Measurements from ENCODE around the gene TRIM63. TPM values are rescaled to one million over a fixed set of nuclear protein-coding genes. Genes with fewer than 3 reads are reported as not detected.
A peak's percentile ranks its signal among the peaks of the same experiment; 100 is the strongest.

Gene TRIM63
- total RNA-seq (2022) (not detected in 2 replicates), Bru-seq, nascent RNA (percentile 5 among the genes with signal in this experiment), BruChase-seq, experiment 1, labeled RNA remaining after a 2-hour chase (percentile 15 among the genes with signal in this experiment), BruChase-seq, experiment 2, labeled RNA remaining after a 6-hour chase (percentile 17 among the genes with signal in this experiment)
- long read RNA-seq, result 0 reads

DNA sequence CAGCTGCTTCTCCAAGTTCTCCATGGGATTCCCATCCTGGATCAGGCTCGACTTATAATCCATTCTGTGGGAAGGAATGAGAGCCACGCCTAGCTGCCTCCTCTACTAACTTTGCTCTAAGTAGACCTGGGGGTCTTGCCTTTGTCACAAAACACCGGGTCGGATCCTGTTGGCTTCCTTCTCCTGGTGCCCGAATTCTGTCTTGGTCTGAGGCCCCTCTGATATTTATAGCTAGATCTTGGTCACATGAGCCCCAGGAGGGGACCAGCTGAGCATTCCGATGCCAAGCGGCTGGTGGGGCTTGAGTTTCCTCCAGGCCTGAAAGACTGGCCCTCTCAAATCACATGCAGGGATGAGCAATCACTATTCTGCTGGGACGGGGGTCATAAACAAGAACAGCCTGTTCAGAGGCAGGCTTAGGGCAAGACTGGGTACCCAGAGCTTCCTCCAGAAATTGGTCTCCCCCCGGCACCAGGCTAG is at the start of gene TRIM63:
TRIM63 (minus strand) TSS at position 199 of the 480 bp plus-strand sequence; CDS start at position 63, 136 bp downstream.
- Mint-ChIP-seq H3K27ac (ENCODE audit: unreplicated experiment) (no peak within 1 kb of the TSS), H3K27me3 (ENCODE audit: insufficient read depth, unreplicated experiment) (no peaks in the 10 kb centered on the region), H3K4me3 (ENCODE audit: unreplicated experiment) (no peak within 1 kb of the TSS), H3K4me1 (ENCODE audit: low read depth, unreplicated experiment) (peaks cover 13% of the 10 kb centered on the region), H3K9me3 (ENCODE audit: unreplicated experiment) (no peaks in the 10 kb centered on the region), H3K36me3 (ENCODE audit: insufficient read depth, unreplicated experiment) (no peaks in the 10 kb centered on the region)
- no peaks in the 10 kb centered on the region for H3K27me3 ChIP-seq (replicated peaks; ENCODE audit: control insufficient read depth, insufficient read depth, low read length)
- H3K36me3 ChIP-seq (ENCODE audit: control insufficient read depth, insufficient read depth, low read length), result no peaks in the 10 kb centered on the region
- H3K4me1 ChIP-seq, result 0 out of 2 replicates have a peak, but pooled peaks cover 9% of the 10 kb centered on the region
- H3K4me3 ChIP-seq (ENCODE audit: low read depth, low read length), result no peak within 1 kb of the TSS
- intact Hi-C loops (cut with micrococcal nuclease; ENCODE audit: unreplicated experiment), result no loop called here
- no peaks in the 10 kb centered on the region for H3K9me3 ChIP-seq
- ChIA-PET CTCF (interaction anchor here (0.5 kb wide), 1 partner anchor 377 kb away, joined by 4 read pairs; no protein-coding TSS in a partner anchor), POLR2A (no interaction called here)
- BruUV-seq (replicated peaks), result no TSS peak
- TF ChIP-seq, protein P1, sequence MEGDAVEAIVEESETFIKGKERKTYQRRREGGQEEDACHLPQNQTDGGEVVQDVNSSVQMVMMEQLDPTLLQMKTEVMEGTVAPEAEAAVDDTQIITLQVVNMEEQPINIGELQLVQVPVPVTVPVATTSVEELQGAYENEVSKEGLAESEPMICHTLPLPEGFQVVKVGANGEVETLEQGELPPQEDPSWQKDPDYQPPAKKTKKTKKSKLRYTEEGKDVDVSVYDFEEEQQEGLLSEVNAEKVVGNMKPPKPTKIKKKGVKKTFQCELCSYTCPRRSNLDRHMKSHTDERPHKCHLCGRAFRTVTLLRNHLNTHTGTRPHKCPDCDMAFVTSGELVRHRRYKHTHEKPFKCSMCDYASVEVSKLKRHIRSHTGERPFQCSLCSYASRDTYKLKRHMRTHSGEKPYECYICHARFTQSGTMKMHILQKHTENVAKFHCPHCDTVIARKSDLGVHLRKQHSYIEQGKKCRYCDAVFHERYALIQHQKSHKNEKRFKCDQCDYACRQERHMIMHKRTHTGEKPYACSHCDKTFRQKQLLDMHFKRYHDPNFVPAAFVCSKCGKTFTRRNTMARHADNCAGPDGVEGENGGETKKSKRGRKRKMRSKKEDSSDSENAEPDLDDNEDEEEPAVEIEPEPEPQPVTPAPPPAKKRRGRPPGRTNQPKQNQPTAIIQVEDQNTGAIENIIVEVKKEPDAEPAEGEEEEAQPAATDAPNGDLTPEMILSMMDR (IDR thresholded peaks at IDR 0.05; ENCODE audit: insufficient read depth in 1 of 2, low read depth in 1 of 2, low read length in 1 of 2, severe bottlenecking in 1 of 2, unreplicated experiment in 1 of 2), result no peak
- no peak for DNase-seq

DNA sequence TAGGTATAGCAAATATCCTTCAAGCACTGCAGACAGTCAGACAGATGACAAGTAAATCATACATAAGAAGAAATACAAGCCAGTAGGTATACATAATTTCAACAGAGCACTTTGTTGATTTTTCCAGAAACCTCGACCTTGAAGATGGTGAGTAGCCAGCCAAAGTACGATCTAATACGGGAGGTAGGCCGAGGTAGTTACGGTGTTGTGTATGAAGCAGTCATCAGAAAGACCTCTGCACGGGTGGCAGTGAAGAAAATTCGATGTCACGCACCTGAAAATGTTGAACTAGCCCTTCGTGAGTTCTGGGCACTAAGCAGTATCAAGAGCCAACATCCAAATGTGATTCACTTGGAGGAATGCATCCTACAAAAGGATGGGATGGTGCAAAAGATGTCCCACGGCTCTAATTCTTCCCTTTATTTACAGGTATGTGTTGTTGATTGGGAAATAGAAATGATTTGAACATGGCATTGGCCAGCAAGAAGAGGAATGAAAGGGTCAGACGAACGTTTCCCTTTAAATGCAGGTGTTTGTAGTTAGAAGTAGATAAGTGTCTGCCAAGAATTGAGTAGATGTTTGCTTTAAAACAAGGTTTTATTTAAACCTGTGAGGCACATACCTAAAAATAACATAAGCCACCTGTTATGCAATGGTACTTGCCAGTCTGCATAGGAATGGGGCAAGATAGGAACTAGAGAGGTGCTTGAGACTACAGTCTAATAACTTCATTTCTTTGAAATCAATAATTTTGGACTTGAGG is 46.9 kb upstream of the TRIM63 start:
- ChIA-PET CTCF (no interaction called here), POLR2A (no interaction called here)
- Mint-ChIP-seq H3K9me3 (ENCODE audit: unreplicated experiment) (no peaks in the 10 kb centered on the region), H3K36me3 (ENCODE audit: insufficient read depth, unreplicated experiment) (peaks cover 14% of the 10 kb centered on the region), H3K27me3 (ENCODE audit: insufficient read depth, unreplicated experiment) (no peaks in the 10 kb centered on the region), H3K4me3 (ENCODE audit: unreplicated experiment) (no peak overlapping the region), H3K27ac (ENCODE audit: unreplicated experiment) (no peak overlapping the region), H3K4me1 (ENCODE audit: low read depth, unreplicated experiment) (no peaks in the 10 kb centered on the region)
- intact Hi-C loops (cut with micrococcal nuclease; ENCODE audit: unreplicated experiment), result no loop called here
- no peaks in the 10 kb centered on the region; the same call in 1 of the 2 replicates for H3K4me1 ChIP-seq
- BruUV-seq (replicated peaks), result no TSS peak
- TF ChIP-seq, protein P1 (IDR thresholded peaks at IDR 0.05; ENCODE audit: insufficient read depth in 1 of 2, low read depth in 1 of 2, low read length in 1 of 2, severe bottlenecking in 1 of 2, unreplicated experiment in 1 of 2), result no peak
- H3K36me3 ChIP-seq (ENCODE audit: control insufficient read depth, insufficient read depth, low read length), result no peaks in the 10 kb centered on the region
- H3K27me3 ChIP-seq (replicated peaks; ENCODE audit: control insufficient read depth, insufficient read depth, low read length), result no peaks in the 10 kb centered on the region
- H3K9me3 ChIP-seq, result no peaks in the 10 kb centered on the region
- no peak overlapping the region for H3K4me3 ChIP-seq (ENCODE audit: low read depth, low read length)
- DNase-seq, result no peak

DNA sequence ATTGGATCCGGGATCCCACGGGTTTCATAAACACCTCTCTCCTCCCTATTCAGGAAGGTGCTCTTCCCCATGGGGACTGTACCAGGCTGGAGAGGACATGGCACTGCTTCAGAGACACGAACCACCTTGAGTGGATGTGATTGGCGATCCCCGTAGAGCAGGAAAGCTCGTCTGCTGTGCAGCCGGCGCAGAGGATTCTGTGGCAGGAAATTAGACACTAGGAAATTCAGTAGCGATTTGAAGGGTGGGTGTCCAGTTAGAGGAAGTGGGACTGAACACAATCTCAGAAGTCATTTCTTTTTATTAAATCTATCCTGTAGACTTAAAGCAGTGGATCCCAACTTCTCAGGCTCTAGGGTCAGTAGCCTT is 45.0 kb upstream of the TRIM63 start:
- Mint-ChIP-seq H3K4me3 (ENCODE audit: unreplicated experiment) (peak overlapping the region; percentile 90), H3K27ac (ENCODE audit: unreplicated experiment) (peak overlapping the region; percentile 76), H3K4me1 (ENCODE audit: low read depth, unreplicated experiment) (no peaks in the 10 kb centered on the region), H3K36me3 (ENCODE audit: insufficient read depth, unreplicated experiment) (peaks cover 6% of the 10 kb centered on the region), H3K27me3 (ENCODE audit: insufficient read depth, unreplicated experiment) (no peaks in the 10 kb centered on the region), H3K9me3 (ENCODE audit: unreplicated experiment) (no peaks in the 10 kb centered on the region)
- Histone ChIP-seq H3K9me3 (no peaks in the 10 kb centered on the region), H3K27me3 (replicated peaks; ENCODE audit: control insufficient read depth, insufficient read depth, low read length) (no peaks in the 10 kb centered on the region), H3K4me1 (no peaks in the 10 kb centered on the region; the same call in 1 of the 2 replicates), H3K4me3 (ENCODE audit: low read depth, low read length) (peak overlapping the region; percentile 97), H3K36me3 (ENCODE audit: control insufficient read depth, insufficient read depth, low read length) (no peaks in the 10 kb centered on the region)
- BruUV-seq (replicated peaks), result no TSS peak
- TF ChIP-seq, protein P1 (IDR thresholded peaks at IDR 0.05; ENCODE audit: insufficient read depth in 1 of 2, low read depth in 1 of 2, low read length in 1 of 2, severe bottlenecking in 1 of 2, unreplicated experiment in 1 of 2), result no peak
- DNase-seq, result no peak
- intact Hi-C loops (cut with micrococcal nuclease; ENCODE audit: unreplicated experiment), result no loop called here
- ChIA-PET CTCF (interaction anchor here (2.0 kb wide), 1 partner anchor 32 kb away, joined by 7 read pairs; no protein-coding TSS in a partner anchor), POLR2A (no interaction called here)
